ENCODE data around the gene PTPRJ. TPM values are rescaled to one million over a fixed set of nuclear protein-coding genes. Genes with fewer than 3 reads are reported as not detected.
A peak's percentile ranks its signal among the peaks of the same experiment; 100 is the strongest.

The PTPRJ gene
- total RNA-seq, 1 experiment from 2014 or later = 59.4 TPM

DNA sequence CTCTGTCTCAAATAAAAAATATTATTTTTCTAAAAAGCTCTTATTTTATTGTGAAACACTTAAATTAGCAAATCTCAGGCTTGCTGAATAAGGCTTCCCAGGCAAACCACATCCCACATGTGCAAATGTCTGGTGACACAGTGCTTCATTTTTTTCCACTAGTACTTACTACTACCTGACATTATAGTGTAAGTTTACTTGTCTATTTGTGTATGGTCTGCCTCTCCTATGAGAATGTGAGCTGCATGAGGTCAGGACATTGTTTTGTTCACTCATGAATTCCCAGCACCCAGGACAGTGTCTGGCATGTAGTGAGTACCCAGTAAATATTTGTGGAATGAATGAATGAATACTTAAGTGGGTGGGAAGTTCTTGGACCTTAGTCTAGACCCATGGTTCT lies 103.1 kb downstream of the PTPRJ start:
- peaks cover 18% of the 10 kb centered on the region for H3K4me1 Mint-ChIP-seq (ENCODE audit: low read depth, unreplicated experiment)
- no peaks in the 10 kb centered on the region for H3K9me3 Mint-ChIP-seq (ENCODE audit: low read depth, unreplicated experiment)
- intact Hi-C loops (cut with micrococcal nuclease; ENCODE audit: unreplicated experiment) = no loop called here
- H3K27me3 Mint-ChIP-seq (ENCODE audit: unreplicated experiment) = no peaks in the 10 kb centered on the region
- no peak overlapping the region for H3K27ac Mint-ChIP-seq (ENCODE audit: unreplicated experiment)
- DNase-seq = no peak
- TF ChIP-seq, protein P1, sequence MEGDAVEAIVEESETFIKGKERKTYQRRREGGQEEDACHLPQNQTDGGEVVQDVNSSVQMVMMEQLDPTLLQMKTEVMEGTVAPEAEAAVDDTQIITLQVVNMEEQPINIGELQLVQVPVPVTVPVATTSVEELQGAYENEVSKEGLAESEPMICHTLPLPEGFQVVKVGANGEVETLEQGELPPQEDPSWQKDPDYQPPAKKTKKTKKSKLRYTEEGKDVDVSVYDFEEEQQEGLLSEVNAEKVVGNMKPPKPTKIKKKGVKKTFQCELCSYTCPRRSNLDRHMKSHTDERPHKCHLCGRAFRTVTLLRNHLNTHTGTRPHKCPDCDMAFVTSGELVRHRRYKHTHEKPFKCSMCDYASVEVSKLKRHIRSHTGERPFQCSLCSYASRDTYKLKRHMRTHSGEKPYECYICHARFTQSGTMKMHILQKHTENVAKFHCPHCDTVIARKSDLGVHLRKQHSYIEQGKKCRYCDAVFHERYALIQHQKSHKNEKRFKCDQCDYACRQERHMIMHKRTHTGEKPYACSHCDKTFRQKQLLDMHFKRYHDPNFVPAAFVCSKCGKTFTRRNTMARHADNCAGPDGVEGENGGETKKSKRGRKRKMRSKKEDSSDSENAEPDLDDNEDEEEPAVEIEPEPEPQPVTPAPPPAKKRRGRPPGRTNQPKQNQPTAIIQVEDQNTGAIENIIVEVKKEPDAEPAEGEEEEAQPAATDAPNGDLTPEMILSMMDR (IDR thresholded peaks at IDR 0.05; ENCODE audit: unreplicated experiment) = no peak
- CTCF ChIA-PET = no interaction called here
- H3K4me3 Mint-ChIP-seq (ENCODE audit: low read depth, unreplicated experiment) = no peak overlapping the region
- no TSS peak for BruUV-seq (replicated peaks)
- peaks cover 6% of the 10 kb centered on the region for H3K36me3 Mint-ChIP-seq (ENCODE audit: insufficient read depth, unreplicated experiment)

DNA sequence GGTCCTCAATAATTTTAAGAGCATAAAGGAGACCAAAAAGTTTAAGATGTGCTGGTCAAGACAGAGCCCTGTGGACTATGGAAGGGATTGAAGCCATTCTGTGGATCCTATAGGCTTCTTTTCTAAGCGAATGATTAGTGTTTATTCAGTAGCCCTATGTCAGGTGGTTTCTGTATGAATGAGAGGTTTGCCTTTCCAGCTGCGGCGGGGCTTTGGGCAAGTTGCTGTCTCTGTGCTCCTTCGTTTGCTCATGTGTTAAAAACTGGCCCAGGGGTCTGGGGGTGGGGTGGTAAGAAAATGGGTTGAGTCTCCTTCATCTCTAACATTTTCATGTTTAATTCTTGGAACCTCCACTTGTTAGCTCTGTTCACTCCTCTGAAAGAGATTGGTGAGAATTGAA lies 105.3 kb downstream of the PTPRJ start:
- Mint-ChIP-seq H3K9me3 (ENCODE audit: low read depth, unreplicated experiment) (no peaks in the 10 kb centered on the region), H3K36me3 (ENCODE audit: insufficient read depth, unreplicated experiment) (peaks cover 8% of the 10 kb centered on the region), H3K27me3 (ENCODE audit: unreplicated experiment) (no peaks in the 10 kb centered on the region), H3K27ac (ENCODE audit: unreplicated experiment) (no peak overlapping the region), H3K4me1 (ENCODE audit: low read depth, unreplicated experiment) (peaks cover 40% of the 10 kb centered on the region), H3K4me3 (ENCODE audit: low read depth, unreplicated experiment) (no peak overlapping the region)
- no TSS peak for BruUV-seq (replicated peaks)
- CTCF ChIA-PET = no interaction called here
- TF ChIP-seq, protein P1 (IDR thresholded peaks at IDR 0.05; ENCODE audit: unreplicated experiment) = no peak
- no peak for DNase-seq
- intact Hi-C loops (cut with micrococcal nuclease; ENCODE audit: unreplicated experiment) = no loop called here

DNA sequence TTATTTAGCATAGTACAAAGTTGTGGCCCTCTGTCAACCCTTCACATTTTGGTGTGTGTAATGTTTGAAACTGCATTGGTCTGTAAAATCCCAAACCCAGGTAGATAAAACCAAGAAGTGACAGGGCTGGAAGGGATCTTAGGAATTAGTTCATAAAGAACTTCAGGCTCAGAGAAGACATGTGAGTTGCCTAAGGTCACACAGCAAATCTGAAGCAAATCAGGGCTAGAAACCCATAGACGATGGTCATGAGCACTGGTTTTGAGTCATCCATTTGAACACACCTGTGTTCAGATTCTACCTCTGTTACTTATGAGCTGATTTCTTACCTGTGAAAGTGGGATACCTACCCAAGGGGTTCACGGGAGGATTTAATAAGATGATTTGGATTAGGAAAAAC lies 107.1 kb downstream of the PTPRJ start:
- Mint-ChIP-seq H3K9me3 (ENCODE audit: low read depth, unreplicated experiment) (no peaks in the 10 kb centered on the region), H3K27ac (ENCODE audit: unreplicated experiment) (no peak overlapping the region), H3K27me3 (ENCODE audit: unreplicated experiment) (no peaks in the 10 kb centered on the region), H3K4me3 (ENCODE audit: low read depth, unreplicated experiment) (no peak overlapping the region), H3K36me3 (ENCODE audit: insufficient read depth, unreplicated experiment) (peaks cover 5% of the 10 kb centered on the region), H3K4me1 (ENCODE audit: low read depth, unreplicated experiment) (peaks cover 52% of the 10 kb centered on the region)
- TF ChIP-seq, protein P1 (IDR thresholded peaks at IDR 0.05; ENCODE audit: unreplicated experiment) = no peak
- BruUV-seq (replicated peaks) = no TSS peak
- CTCF ChIA-PET = no interaction called here
- DNase-seq = no peak
- intact Hi-C loops (cut with micrococcal nuclease; ENCODE audit: unreplicated experiment) = no loop called here

DNA sequence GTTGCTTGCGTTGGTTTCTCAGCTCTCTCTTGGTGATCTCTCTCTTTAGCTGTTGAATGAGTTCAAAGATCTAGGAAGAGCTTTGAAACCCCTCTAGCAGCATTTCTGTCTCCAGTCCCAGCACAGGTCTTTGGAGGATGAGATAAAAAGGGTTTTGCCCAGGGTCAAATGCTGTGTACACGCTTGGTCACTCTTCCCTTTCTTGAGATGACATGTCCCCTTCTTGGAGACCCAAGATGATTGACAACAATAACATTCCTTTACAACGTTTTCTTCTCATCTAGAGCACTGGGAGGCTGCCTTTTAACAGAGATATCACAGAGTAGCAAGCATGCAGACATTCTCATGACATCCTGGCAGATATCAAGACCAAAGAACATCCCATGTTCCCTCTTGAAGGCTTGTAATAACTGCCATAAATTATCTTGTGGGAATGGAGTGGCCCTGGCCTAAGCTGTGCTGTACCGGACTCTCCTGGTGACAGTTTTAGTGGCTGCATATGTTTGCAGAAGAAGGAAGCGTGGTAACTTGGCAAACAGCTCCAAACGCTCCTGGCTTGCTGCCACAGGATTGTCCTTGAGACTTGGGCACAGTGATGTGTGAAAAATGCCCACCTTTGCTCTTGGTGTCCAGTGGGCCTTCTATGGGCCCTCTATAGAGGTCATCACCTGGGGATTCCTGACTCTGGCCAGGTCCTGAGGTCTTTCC lies 107.8 kb downstream of the PTPRJ start:
- no TSS peak for BruUV-seq (replicated peaks)
- TF ChIP-seq, protein P1 (IDR thresholded peaks at IDR 0.05; ENCODE audit: unreplicated experiment) = no peak
- intact Hi-C loops (cut with micrococcal nuclease; ENCODE audit: unreplicated experiment) = no loop called here
- peaks cover 58% of the 10 kb centered on the region for H3K4me1 Mint-ChIP-seq (ENCODE audit: low read depth, unreplicated experiment)
- DNase-seq = peak; percentile 23
- no peak overlapping the region for H3K27ac Mint-ChIP-seq (ENCODE audit: unreplicated experiment)
- H3K4me3 Mint-ChIP-seq (ENCODE audit: low read depth, unreplicated experiment) = no peak overlapping the region
- H3K27me3 Mint-ChIP-seq (ENCODE audit: unreplicated experiment) = no peaks in the 10 kb centered on the region
- CTCF ChIA-PET = interaction anchor here (0.6 kb wide), 1 partner anchor 49 kb away, joined by 3 read pairs; no protein-coding TSS in a partner anchor
- H3K9me3 Mint-ChIP-seq (ENCODE audit: low read depth, unreplicated experiment) = no peaks in the 10 kb centered on the region
- H3K36me3 Mint-ChIP-seq (ENCODE audit: insufficient read depth, unreplicated experiment) = peaks cover 5% of the 10 kb centered on the region
